OCI-LY3 (cell line): ENCODE measurements around the gene CA10.

Source experiments
- CTCF ChIP-seq: fragments of 200-600, 300-600 bp; sonication (generic); IDR thresholded peaks from 2 replicates; pipeline ENCODE4 v1.5.1; 2014; ENCODE audit warnings: antibody characterized with exemption, low read length, low read depth
- EZH2phosphoT487 ChIP-seq: fragments of 200-600 bp; shearing (Covaris generic); IDR thresholded peaks from 2 replicates; pipeline ENCODE4 v1.6.1; 2018; ENCODE audit warnings: antibody characterized with exemption, mixed run types, low read depth

- no peak for TF ChIP-seq CTCF
- TF ChIP-seq EZH2phosphoT487 = no peak
These were observed 561.2 kb downstream of the CA10 start for GRCh38 chr17:51597345-51597744.
